Esophagus (tissue), 2 donors: ENCODE results near the gene ZNF747. TPM values are rescaled to one million over a fixed set of nuclear protein-coding genes. Genes with fewer than 3 reads are reported as not detected.
A peak's percentile ranks its signal among the peaks of the same experiment; 100 is the strongest.

Experiments used
- H3K27ac ChIP-seq, 2 donors: one replicate each; pipeline ENCODE4 v1.5.1; 2013; ENCODE audit warnings: low read depth in 2 of 2, mild to moderate bottlenecking in 2 of 2, inconsistent platforms in 1 of 2, low read length in 1 of 2, moderate library complexity in 1 of 2
- H3K27me3 ChIP-seq, 2 donors: one replicate each; pipeline ENCODE4 v1.6.1; 2013; ENCODE audit warnings: low read length in 2 of 2, control low read depth in 1 of 2, mild to moderate bottlenecking in 1 of 2; ENCODE audit not compliant: insufficient read depth in 2 of 2, control insufficient read depth in 1 of 2
- H3K36me3 ChIP-seq, 2 donors: one replicate each; pipeline ENCODE4 v1.6.1; 2013; ENCODE audit warnings: low read length in 1 of 2; ENCODE audit not compliant: control insufficient read depth in 2 of 2, insufficient read depth in 2 of 2
- H3K4me1 ChIP-seq, 2 donors: one replicate each; pipeline ENCODE4 v1.6.1; 2013; ENCODE audit warnings: low read length in 1 of 2; ENCODE audit not compliant: control insufficient read depth in 2 of 2, insufficient read depth in 2 of 2
- H3K4me3 ChIP-seq, 2 donors: one replicate each; pipeline ENCODE4 v1.5.1; 2013; ENCODE audit warnings: low read length in 2 of 2, mild to moderate bottlenecking in 2 of 2, low read depth in 1 of 2, moderate library complexity in 1 of 2
- H3K9me3 ChIP-seq, 2 donors: one replicate each; pipeline ENCODE4 v1.6.1; 2013; ENCODE audit warnings: mild to moderate bottlenecking in 2 of 2, low read depth in 1 of 2, low read length in 1 of 2, moderate library complexity in 1 of 2; ENCODE audit not compliant: control insufficient read depth in 2 of 2, insufficient read depth in 1 of 2
- WGBS, 2 donors: extraction: QIAGEN DNeasy Blood & Tissue Kit; methylation state at CpG; one replicate each; pipeline ENCODE4 v1.1.7; 2013; 5-methylcytosine and 5-hydroxymethylcytosine counted together
- polyA plus RNA-seq, 2 donors: library from polyadenylated mRNA; stranded (reverse); fragments of 200-250 nt; gene quantifications; one replicate each; pipeline ENCODE4 v1.2.3, GENCODE V29; 2013
- donor health status: healthy with polysubstance abuse.
- donor health status: Bipolar disorder and iron deficiency.

The ZNF747 gene
- polyA plus RNA-seq, 2 donors = 4.4 to 4.5 TPM

- Histone ChIP-seq H3K36me3 (peaks cover 5 to 11% of the 10 kb centered on the region in 2 donors), H3K27me3 (no peaks in the 10 kb centered on the region), H3K9me3 (no peaks in the 10 kb centered on the region), H3K4me1 (peaks cover 5% of the 10 kb centered on the region in 2 donors), H3K4me3 (peak overlapping the region; percentile 66 to 71), H3K27ac (peak overlapping the region; percentile 87 to 90)
- 23 to 25% methylated on average over 12 of the region's 12 CpGs for WGBS, 2 donors
Observed at GRCh38 chr16:30535777-30536190, 1.1 kb upstream of the ZNF747 start.

GRCh38 chr16:30535106-30535776 is 583 bp upstream of the ZNF747 start:
- Histone ChIP-seq H3K4me3 (peak overlapping the region; percentile 66 to 71), H3K36me3 (peaks cover 9 to 13% of the 10 kb centered on the region in 2 donors), H3K4me1 (peaks cover 5% of the 10 kb centered on the region in 2 donors), H3K9me3 (no peaks in the 10 kb centered on the region), H3K27ac (peak overlapping the region; percentile 87 to 90), H3K27me3 (no peaks in the 10 kb centered on the region)
- WGBS, 2 donors = 3 to 4% methylated on average over 18 of the region's 18 CpGs

DNA sequence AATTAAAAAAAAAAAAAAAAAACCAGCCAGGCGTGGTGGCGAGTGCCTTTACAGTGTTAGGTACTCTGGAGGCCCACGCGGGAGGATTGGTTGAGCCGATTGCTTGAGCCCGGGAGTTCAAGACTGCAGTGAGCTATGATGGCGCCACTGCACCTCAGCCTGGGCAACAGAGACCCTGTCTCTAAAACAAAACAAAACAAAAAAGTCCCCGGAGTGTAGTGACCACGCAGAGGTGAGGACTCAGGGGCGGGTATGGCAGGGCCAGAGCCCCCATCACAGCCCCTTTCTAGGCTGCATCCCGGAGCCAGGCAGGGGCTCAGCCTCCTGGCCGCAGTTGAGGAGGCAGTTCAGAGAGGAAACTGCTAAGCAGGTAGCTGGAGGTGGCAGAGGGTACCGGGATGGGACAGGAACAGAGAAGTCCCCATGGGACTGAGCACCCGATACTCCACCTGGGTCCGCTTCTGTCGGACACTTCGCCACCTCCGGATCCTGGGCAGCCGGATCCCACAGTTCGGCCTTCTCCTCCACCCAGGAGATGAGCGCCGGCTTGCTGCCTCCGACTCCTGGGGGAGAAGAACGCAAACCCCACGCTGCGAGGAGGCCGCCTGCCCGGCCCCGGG is 800 bp downstream of the ZNF747 start:
- Histone ChIP-seq H3K27me3 (no peaks in the 10 kb centered on the region), H3K27ac (peak overlapping the region; percentile 87 to 90), H3K4me1 (peaks cover 9% of the 10 kb centered on the region in 2 donors), H3K4me3 (peak overlapping the region; percentile 66 to 71), H3K9me3 (no peaks in the 10 kb centered on the region), H3K36me3 (peaks cover 9 to 13% of the 10 kb centered on the region in 2 donors)
- 12% methylated on average over 29 of the region's 29 CpGs for WGBS, 2 donors

DNA sequence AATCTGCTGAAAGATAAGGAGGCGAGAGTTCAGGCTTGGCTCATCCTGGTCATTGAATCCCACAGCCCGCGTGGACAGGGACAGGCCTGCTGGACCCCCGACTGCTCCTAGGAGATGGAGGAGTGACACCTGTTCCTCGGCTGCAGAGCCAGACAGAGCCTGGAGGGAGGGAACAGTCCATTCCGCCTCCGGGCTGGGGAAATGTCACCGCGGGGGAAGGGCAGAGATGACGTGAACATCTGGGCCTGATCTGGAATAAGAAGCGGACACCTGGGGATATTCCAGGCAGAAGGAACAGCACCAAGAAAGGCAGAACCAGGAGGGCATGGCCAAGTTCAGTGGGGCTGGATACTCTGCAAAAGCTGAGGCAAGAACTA is 1.5 kb downstream of the ZNF747 start:
- Histone ChIP-seq H3K36me3 (peaks cover 9 to 13% of the 10 kb centered on the region in 2 donors), H3K4me3 (no peak overlapping the region), H3K4me1 (peaks cover 9 to 12% of the 10 kb centered on the region in 2 donors), H3K27me3 (no peaks in the 10 kb centered on the region), H3K9me3 (no peaks in the 10 kb centered on the region), H3K27ac (no peak overlapping the region)
- 68 to 72% methylated on average over 11 of the region's 11 CpGs for WGBS, 2 donors

DNA sequence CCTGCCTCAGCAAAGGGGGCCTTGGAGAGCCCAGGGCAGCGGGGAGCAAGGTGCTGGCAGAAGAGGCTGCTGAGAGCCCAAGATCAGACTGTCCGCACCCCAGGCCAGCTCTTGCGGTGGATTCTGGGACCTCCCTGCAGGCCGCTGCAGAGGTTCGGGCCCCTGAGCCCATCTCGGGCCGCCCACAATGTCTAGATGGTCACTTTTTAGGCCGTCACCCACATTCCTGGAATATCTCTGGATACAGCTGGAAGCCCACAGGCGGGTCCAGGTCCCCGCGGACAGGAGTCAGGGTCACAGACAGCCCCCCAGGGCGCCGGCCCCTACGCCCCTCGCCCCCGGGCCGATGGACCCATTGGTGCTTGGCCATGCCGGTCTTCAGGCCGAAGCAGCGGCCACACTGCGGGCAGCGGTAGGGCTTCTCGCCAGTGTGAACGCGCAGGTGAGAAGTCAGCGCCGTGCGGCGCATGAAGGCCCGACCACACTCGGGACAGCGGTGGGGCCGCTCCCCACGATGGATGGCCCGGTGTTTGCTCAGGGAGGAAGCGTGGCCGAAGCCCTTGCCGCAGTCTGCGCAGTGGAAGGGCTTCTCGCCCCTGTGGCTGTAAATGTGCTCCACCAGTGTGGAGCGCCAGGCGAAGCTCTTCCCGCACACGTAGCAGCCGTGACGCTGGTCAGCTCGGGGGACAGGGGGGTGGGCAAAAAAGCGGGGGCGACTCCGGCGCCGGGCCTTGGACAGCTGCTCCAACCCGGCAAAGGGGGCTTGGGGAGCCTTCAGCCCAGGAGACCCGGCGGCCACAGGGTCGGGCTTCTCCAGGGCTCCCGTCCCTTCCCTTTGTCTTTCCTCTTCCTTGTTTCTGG is 2.1 kb downstream of the ZNF747 start:
- H3K4me3 ChIP-seq = no peak overlapping the region
- H3K4me1 ChIP-seq = peaks cover 9 to 12% of the 10 kb centered on the region in 2 donors
- 93 to 95% methylated on average over 56 to 57 of the region's 57 CpGs for WGBS, 2 donors

DNA sequence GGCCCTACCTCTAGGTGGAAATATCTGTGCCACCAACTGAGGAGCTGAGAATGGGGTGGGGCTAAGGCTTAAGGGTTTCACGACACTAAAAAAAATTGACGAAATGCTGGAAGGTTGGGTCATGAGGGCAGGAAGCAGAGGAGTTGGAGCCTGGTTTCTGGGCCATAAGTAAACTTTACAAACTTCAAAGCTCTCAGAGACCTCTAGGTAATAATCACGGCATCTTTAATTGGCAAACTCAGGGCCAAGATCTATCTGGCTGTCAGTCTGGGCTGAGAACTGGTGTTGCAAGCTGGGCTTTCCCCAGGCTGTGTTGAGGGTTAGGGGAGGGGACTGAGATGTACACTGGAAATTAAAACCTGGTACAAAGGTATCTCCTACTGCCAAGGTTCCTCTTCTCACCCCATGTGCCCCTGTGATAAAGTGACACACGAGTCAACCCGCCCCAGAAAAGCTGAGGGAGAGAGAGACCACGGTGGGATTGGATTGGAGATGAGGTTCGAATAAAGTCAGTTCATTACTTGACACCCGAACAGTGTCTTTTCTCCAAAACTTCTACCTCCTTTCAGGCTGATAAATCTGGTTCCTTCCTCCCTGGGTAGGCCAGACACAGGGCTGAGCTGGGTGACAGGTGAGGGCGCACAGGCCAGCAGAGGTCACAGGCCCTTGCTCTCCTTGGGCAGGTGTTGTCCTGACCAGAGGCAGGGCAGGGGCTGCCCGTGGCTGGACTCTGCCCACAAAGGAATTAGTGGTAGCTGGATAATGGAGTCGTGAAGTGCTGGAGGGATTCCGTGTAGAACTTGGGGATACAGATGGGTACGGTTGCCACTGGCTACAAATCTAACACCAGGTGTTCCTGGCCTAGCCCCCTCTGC is 4.3 kb downstream of the ZNF747 start:
- WGBS, 2 donors = 71 to 76% methylated on average over 13 of the region's 13 CpGs
- H3K27ac ChIP-seq = peak overlapping the region in 1 of 2 donors; percentile 34

More for the DNA sequence above, 2.1 kb downstream of the ZNF747 start:
- Histone ChIP-seq H3K27ac (no peak overlapping the region), H3K9me3 (no peaks in the 10 kb centered on the region), H3K27me3 (no peaks in the 10 kb centered on the region), H3K36me3 (peaks cover 9 to 13% of the 10 kb centered on the region in 2 donors)

DNA sequence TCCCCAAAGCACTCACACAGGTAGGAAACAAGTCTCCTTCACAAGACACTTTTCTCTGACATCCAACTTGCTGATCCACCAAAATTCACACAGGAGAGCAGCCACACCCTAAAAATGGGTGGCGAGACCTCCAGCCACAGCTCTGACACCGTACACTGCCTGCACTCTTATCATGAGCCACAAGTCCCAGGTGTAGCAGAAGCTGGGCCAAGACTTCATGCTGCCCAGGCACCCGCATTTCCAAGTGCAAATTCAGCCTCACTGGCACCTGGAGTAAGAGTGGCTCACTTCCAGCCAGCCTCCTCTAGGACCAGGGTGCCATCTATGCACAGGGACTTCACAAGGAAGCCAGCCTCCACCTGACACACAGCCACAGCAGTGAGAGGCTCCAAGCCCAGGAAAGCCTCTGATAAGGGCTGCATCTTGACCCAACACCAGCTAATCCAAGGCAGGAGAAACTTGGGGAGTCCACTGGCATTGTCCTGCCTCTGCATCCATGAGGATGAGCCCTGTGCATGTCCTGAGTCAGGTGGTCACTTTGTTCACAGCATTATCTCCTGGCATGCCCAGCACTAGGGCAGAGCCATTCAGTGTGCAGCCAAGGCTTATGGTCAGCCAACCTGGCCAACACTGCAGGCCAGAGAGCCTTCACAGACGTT is 5.7 kb downstream of the ZNF747 start:
- H3K27me3 ChIP-seq = no peaks in the 10 kb centered on the region
- H3K27ac ChIP-seq = peak overlapping the region in 1 of 2 donors; percentile 14
- peaks cover 9 to 19% of the 10 kb centered on the region in 2 donors for H3K36me3 ChIP-seq
- WGBS, 2 donors = 69 to 72% methylated on average over 4 of the region's 4 CpGs
- no peaks in the 10 kb centered on the region for H3K9me3 ChIP-seq
- peaks cover 9 to 15% of the 10 kb centered on the region in 2 donors for H3K4me1 ChIP-seq
- no peak overlapping the region for H3K4me3 ChIP-seq

More for the DNA sequence above, 4.3 kb downstream of the ZNF747 start:
- Histone ChIP-seq H3K9me3 (no peaks in the 10 kb centered on the region), H3K4me1 (peaks cover 9 to 12% of the 10 kb centered on the region in 2 donors), H3K27me3 (no peaks in the 10 kb centered on the region), H3K4me3 (no peak overlapping the region), H3K36me3 (peaks cover 9 to 13% of the 10 kb centered on the region in 2 donors)

- H3K27ac ChIP-seq = peak overlapping the region; percentile 96 to 98
- H3K27me3 ChIP-seq = no peaks in the 10 kb centered on the region
- peak overlapping the region; percentile 60 to 76 for H3K4me3 ChIP-seq
- H3K9me3 ChIP-seq = no peaks in the 10 kb centered on the region
- peaks cover 4 to 11% of the 10 kb centered on the region in 2 donors for H3K4me1 ChIP-seq
- WGBS, 2 donors = 11 to 14% methylated on average over 14 of the region's 14 CpGs
- H3K36me3 ChIP-seq = peaks cover 9 to 18% of the 10 kb centered on the region in 2 donors
Observed at GRCh38 chr16:30527635-30528178, 7.0 kb downstream of the ZNF747 start.
